HCT116 (cell line): Measurements from ENCODE around the gene ZBTB47.

Experiments used
- EZH2 ChIP-seq: fragments of 200-600 bp; sonication (generic); IDR thresholded peaks from 2 replicates; pipeline ENCODE4 v1.6.1; 2017; ENCODE audit warnings: antibody characterized with exemption, mixed run types
- FOSL1 ChIP-seq: IDR thresholded peaks from 2 replicates; pipeline ENCODE4 v1.6.1; 2012; ENCODE audit warnings: low read depth
- POLR2A ChIP-seq: IDR thresholded peaks from 2 replicates; pipeline ENCODE4 v1.7.0; 2011; ENCODE audit warnings: borderline replicate concordance; ENCODE audit not compliant: insufficient read depth, insufficient read length; ENCODE audit errors: extremely low read depth
- POLR2AphosphoS5 ChIP-seq: IDR thresholded peaks from 2 replicates; pipeline ENCODE4 v1.6.1; 2011; ENCODE audit warnings: mild to moderate bottlenecking, low read depth, low read length, moderate library complexity
- SP1 ChIP-seq: IDR thresholded peaks from 2 replicates; pipeline ENCODE4 v1.6.1; 2012; ENCODE audit warnings: low read depth
- TF ChIP-seq, protein P1 (sequence below), 3 experiments: fragments of 200-600 bp in 1 of 3; sonication (generic) in 1 of 3; IDR thresholded peaks in 2 of 3; conservative IDR thresholded peaks in 1 of 3; 2 replicates each; pipeline ENCODE4 v1.5.1; 2012 to 2017; ENCODE audit warnings: low read depth in 2 of 3, low read length in 2 of 3, antibody characterized with exemption in 1 of 3, borderline replicate concordance in 1 of 3, control low read depth in 1 of 3, mild to moderate bottlenecking in 1 of 3, mixed read lengths in 1 of 3, mixed run types in 1 of 3, moderate library complexity in 1 of 3; ENCODE audit not compliant: insufficient read depth in 1 of 3
- TF ChIP-seq, protein P2 (sequence below): IDR thresholded peaks from 2 replicates; pipeline ENCODE4 v1.6.1; 2012; ENCODE audit warnings: low read depth

DNA sequence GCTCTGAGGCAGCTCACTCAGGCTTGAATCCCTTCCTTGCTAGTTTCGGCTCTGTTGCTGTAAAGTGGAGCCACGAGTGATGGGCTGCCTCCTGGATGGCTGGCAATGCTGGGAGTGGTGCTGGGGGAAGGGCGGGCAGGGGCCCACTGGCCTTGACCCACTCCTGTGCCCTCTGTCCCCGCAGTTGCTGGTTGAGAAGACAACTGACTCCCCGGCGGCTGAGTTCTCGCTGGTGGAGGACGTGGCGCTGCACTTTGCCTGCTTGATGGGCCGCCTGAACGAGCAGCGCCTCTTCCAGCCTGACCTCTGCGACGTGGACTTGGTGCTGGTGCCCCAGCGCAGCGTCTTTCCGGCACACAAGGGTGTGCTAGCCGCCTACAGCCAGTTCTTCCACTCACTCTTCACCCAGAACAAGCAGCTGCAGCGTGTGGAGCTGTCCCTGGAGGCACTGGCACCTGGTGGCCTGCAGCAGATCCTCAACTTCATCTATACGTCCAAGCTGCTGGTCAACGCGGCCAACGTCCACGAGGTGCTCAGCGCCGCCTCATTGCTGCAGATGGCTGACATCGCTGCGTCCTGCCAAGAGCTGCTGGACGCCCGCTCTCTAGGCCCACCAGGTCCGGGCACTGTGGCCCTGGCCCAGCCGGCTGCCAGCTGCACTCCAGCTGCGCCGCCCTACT, 4.7 kb downstream of the ZBTB47 start:
- TF ChIP-seq FOSL1, result no peak
- TF ChIP-seq POLR2AphosphoS5, result no peak
- TF ChIP-seq, protein P1, sequence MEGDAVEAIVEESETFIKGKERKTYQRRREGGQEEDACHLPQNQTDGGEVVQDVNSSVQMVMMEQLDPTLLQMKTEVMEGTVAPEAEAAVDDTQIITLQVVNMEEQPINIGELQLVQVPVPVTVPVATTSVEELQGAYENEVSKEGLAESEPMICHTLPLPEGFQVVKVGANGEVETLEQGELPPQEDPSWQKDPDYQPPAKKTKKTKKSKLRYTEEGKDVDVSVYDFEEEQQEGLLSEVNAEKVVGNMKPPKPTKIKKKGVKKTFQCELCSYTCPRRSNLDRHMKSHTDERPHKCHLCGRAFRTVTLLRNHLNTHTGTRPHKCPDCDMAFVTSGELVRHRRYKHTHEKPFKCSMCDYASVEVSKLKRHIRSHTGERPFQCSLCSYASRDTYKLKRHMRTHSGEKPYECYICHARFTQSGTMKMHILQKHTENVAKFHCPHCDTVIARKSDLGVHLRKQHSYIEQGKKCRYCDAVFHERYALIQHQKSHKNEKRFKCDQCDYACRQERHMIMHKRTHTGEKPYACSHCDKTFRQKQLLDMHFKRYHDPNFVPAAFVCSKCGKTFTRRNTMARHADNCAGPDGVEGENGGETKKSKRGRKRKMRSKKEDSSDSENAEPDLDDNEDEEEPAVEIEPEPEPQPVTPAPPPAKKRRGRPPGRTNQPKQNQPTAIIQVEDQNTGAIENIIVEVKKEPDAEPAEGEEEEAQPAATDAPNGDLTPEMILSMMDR (IDR thresholded peaks at IDR 0.05 in 2 of 3, conservative IDR thresholded peaks at IDR 0.05 in 1 of 3; ENCODE audit: borderline replicate concordance in 1 of 3, insufficient read depth in 1 of 3, low read depth in 2 of 3, low read length in 2 of 3), result no peak
- TF ChIP-seq, protein P2, sequence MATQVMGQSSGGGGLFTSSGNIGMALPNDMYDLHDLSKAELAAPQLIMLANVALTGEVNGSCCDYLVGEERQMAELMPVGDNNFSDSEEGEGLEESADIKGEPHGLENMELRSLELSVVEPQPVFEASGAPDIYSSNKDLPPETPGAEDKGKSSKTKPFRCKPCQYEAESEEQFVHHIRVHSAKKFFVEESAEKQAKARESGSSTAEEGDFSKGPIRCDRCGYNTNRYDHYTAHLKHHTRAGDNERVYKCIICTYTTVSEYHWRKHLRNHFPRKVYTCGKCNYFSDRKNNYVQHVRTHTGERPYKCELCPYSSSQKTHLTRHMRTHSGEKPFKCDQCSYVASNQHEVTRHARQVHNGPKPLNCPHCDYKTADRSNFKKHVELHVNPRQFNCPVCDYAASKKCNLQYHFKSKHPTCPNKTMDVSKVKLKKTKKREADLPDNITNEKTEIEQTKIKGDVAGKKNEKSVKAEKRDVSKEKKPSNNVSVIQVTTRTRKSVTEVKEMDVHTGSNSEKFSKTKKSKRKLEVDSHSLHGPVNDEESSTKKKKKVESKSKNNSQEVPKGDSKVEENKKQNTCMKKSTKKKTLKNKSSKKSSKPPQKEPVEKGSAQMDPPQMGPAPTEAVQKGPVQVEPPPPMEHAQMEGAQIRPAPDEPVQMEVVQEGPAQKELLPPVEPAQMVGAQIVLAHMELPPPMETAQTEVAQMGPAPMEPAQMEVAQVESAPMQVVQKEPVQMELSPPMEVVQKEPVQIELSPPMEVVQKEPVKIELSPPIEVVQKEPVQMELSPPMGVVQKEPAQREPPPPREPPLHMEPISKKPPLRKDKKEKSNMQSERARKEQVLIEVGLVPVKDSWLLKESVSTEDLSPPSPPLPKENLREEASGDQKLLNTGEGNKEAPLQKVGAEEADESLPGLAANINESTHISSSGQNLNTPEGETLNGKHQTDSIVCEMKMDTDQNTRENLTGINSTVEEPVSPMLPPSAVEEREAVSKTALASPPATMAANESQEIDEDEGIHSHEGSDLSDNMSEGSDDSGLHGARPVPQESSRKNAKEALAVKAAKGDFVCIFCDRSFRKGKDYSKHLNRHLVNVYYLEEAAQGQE, result no peak
- TF ChIP-seq SP1, result no peak
- TF ChIP-seq EZH2, result no peak
- no peak for TF ChIP-seq POLR2A
